Activated T-helper 1 cell treated with Interleukin-2 at 50 U/mL for 16 hours (primary cell): ENCODE data around the gene CCDC92B.
"Not testable (repeated sequence)": the region's sequence is repeated elsewhere in the genome, so short reads cannot be mapped to it uniquely, and the experiment has no call there.

ENCODE experiments used
- DNase-seq: peaks from one replicate; pipeline ENCODE4 v3.0.0-alpha.2; 2020; ENCODE audit warnings: low read depth

CCDC92B gene

DNA sequence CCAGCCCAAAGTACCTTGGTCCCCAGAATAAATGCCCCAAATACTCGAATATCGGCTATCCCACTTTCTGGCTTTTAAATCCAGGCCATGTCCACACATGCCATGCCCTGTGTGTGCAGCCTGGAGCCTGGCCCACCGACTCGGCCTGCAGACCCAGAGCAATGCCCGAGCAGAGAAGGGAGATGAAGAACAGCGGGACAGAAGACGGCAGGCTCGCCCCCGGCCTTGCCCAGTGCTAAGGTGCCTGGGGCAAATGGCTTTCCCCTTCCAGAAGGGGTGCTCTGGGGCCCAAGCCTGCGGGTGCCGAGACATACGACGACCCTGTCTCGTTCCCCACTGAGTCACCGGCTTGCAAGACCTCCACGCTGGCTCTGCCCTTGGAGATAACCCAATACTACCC is 45.8 kb downstream of the CCDC92B start:
- no peak for DNase-seq

DNA sequence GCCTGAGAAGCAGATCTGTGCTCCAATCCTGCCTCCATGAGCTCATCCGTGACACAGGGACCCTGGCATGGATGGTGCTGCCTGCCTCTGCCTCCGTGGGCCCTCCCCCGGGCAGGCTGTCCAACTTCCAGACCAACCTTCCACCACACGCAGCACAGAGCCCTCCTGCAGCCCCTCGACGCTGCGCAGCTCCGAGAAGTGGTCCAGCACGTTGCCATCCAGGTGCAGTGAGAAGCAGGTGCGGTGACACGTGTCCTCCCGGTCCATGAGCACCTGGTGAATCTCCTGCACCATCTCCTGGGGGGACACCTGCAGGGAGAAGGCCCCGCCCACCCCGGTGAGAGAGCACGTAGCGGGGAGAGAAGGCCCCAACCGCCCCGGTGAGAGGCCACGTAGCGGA is 46.3 kb downstream of the CCDC92B start:
- DNase-seq, result no peak

DNA sequence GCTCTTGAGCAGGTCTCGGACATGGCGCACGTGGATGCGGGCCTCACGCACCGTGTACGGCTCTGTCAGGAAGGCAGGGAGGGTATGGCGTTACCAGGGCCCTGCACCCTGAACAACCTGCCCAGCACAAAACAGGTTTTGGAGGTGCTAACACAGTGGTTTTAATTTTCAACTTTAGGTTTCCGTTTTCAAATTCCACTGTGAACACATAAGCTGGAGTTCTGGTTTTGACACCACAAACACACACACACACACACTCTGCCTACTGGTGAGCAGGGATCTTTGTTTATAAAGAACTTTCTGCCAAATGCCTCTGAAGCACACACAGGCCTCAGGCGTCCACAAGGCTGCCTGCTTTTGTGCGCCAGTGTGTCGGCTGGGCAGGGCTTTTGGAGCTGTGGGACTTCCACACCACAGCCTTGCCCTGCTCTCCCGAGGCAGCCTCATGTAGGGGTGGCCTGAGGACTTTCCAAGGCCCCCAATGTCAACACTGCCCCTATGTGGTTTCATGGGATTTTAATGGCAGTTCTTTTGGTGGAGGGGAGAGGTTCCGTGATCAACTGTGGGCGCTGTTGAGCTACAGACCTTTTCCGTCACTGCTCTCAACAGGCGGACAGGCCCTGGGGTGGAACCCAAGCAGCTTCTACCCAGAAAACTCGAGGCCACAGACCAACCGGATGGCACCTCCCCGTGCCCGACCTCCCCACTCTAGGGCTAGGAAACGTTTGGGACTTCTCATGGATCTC is 47.3 kb downstream of the CCDC92B start:
- no peak for DNase-seq

GRCh38 chr17:2701161-2701995 is 48.1 kb downstream of the CCDC92B start:
- DNase-seq, result no peak

DNA sequence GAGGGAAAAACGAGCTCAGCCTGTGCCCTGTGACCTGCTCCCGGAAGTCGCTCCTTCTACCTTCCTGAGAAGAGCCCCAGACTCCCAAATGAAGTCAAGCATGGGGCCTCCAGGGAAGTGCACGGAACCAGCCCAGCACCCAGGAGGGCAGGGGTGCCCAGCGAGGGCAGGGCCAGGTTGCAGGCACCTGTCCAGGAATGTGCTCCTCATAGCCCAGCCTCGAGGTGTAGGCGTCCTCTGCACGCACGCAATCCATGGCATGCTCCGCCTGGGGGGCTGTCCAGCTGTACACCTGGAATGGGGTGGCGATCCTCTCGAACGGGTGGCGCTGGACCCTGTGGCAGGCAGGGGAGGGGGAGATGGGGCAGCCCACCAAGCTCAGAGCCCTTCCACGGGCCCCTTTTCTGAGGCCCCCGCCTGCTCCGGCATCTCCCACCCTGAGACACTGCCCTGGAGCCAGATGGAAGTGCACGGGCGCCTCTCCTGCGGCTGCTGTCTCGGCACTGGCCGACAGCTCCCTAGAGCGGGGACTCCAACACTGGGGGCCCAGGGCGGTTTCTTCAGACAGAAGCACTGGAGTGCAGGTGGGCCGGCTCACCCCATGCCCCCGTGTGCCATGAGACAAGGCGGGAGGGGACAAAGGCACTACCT is 48.8 kb downstream of the CCDC92B start:
- DNase-seq, result no peak

- no peak for DNase-seq
Observed at GRCh38 chr17:2700030-2700490, 49.4 kb downstream of the CCDC92B start.

DNA sequence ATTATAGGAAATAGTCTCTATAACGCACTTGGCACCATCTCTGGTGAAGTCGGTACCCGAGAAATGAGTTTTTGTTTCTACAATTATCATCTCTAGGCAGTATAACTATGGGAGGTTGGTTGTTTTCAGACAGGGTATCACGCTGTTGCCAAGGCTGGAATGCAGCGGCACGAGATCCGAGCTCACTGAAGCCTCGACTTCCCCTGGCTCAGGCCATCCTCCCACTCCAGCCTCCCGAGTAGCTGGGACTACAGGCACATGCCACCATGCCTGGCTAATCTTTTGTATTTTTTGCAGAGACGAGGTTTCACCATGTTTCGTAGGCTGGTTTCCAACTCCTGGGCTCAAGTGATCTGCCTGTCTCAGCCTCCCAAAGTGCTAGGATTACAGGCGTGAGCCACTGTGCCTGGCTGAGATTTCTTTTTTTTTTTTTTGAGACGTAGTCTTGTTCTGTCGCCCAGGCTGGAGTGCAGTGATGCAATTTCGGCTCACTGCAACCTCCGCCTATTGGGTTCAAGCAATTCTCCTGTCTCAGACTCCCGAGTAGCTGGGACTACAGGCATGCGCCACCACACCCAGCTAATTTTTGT is 50.1 kb downstream of the CCDC92B start:
- not testable (repeated sequence) for DNase-seq

DNA sequence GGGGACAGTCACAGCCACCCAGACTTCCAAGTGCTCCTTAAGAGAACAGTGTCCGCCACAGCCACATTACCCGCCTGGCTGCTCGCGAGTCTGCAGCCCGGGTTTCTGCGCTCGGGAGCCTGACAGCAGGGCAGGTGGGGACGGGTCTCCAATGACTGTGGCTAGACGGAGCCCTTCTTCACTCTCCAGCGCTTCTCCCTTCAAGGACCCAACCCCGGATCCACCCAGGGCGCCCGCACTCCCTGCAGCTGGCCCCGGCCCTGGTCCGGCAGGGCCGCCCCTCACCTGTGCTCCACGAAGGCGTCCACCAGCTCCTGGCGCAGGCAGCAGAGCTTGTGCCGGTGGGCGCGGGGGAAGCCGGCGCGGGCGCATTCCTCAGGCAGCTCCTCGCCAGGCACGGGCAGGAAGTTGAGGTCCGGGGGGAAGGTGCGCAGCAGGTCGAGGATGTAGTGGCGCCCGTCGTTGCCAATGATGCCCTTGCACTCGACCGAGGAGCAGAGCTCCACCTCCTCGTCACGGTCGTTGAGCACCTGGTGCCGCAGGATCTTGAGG is 51.8 kb downstream of the CCDC92B start:
- DNase-seq, result no peak

DNA sequence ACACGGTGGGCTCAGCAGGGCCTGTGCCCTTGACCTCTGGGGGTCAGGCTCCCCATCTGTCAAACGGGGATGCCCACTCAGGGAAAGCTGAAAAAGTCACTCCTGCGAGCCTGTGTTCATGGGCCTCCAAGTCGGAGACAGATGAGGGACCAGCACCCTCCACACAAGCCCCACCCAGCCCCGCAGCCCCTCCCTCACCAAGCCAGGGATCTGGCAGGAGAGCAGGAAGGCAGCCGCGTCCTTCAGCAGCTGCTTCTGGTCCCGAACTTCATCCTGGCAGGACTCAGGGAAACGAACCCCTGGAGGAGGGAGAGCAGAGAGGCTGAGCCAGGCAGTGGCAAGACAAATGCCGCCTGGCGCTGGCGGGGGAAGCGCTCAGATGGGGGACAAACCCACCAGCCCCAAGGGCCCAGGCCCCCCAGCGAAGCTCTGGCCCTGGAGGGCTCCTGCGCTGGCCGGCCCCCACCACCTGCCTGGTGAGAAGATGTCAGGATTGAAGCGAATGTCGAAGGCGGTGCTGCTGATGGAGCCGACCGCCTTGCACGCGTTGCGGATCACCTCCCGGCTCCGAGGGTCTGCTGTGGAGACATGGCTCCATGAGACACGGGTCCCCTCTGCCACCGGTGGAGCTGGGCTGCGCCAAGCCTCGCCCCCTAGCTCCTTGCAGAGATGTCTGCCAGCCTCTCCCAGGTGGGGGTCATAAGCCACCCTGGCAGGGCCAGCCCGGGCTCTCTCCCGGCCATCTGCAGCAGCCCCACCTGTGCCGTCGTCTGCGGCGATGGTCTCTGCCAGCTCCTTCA is 53.3 kb downstream of the CCDC92B start:
- no peak for DNase-seq

DNA sequence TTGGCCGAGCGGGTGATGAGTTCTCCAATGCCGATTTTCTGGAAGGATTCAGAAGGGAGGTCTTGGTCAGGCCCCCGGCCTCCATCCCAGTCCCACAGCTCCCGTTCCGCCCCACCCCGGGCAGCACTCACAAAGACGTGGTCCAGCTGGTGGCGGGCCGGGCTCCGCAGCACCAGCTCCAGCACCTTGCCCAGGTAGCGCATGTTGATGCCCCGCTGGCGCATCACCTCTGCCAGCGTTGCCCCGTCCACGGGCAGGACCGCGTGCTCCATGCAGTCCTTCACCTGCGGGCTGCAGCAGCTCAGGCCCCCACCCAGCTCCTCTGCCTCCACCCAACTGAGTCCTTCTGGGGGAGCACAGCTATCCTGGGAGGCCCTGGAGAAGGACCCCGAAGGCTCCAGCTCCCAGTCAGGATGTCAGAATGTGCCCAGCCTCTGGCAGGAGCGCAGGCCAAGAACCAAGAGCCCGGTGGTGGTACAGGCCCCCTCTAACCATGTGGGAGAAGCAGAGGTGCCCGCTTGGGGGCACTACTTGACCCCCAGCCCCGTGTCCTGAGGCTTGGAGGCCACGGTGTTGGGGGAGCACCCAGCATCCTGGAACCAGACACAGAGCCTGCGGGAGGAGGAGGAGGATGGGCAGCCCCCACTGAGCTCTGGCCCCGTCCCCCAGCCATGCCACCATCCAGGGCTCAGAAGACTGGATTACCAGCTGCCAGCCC is 54.0 kb downstream of the CCDC92B start:
- DNase-seq, result no peak

DNA sequence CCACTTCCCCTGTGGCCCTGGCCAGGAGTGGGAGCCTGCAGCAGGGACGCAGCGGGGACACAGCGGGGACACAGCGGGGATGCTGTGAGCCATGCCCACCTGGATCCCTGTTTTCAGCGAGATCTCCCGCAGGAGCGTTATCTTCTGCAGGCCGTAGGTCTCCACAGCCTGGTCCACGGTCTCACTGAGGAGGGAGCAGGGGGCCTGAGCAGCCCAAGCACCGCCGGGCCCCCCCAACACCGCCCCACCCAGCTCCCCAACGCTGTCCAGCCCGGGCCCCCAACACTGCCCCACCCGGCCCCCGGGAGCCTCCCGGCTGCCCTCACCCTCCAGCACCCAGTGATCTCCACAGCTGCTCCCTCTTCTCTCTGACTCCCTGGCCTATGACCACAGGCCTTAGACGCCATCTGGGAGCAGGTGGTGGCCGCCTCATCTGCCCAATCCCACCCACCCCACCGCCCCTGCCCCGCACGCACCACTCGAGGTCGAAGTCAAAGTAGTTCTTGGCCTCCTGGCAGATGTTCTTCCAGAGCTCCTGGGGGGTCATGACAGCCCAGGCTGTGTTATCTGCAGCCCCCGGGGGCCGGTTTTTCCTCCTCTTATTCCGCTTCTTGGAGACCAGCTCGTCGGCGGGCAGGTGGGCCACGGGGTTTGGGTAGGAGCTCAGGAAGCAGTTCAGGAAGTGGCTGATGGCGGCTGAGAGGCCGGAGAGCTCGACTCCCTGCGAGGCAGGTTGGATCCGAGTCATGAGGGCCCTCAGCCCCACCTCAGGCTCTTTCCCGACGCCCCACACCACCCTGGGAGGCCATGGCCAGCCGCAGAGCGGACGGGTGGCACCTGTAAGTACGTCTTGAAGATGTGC is 54.8 kb downstream of the CCDC92B start:
- DNase-seq, result no peak

GRCh38 chr17:2693561-2694380 is 55.7 kb downstream of the CCDC92B start:
- no peak for DNase-seq

- DNase-seq, result no peak
Observed at GRCh38 chr17:2692781-2693135, 56.7 kb downstream of the CCDC92B start.

DNA sequence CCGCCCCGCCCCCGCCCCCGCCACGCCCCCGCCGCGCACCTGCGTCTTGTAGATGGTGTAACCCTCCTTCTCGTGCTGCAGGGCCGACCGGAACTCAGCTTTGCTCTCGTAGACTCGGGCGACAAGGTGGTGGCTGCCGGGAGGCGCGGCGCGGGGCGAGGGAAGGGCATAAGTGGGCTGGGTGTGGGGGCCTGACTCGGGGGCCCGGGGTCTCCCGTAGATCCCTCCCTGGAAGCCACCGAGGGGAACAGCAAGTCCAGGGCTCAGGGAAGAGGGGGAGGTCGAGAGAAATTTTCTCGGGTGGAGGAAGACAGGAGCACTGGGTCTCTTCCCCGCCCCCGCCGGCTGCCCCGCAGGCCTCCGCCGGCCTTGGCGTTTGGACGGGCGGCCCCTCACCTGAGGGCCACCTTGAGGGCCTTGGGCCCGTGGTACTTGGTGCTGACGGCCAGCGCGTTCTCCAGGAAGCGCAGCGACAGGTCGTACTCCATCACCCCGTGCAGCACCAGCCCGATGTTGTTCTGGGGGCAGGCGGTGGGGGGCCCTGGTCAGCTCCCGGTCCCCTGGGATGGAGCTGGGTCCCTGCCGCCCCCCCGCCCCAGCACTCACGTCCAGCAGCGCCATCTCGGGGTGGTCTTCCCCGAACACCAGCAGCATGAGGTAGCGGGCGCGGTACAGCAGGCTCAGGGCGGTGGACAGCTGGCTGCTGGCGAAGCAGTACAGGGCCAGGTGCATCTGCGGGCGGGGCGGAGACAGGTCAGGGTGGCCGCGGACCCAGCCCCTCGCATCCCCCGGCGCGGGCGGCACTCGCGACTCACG is 57.3 kb downstream of the CCDC92B start:
- no peak for DNase-seq

DNA sequence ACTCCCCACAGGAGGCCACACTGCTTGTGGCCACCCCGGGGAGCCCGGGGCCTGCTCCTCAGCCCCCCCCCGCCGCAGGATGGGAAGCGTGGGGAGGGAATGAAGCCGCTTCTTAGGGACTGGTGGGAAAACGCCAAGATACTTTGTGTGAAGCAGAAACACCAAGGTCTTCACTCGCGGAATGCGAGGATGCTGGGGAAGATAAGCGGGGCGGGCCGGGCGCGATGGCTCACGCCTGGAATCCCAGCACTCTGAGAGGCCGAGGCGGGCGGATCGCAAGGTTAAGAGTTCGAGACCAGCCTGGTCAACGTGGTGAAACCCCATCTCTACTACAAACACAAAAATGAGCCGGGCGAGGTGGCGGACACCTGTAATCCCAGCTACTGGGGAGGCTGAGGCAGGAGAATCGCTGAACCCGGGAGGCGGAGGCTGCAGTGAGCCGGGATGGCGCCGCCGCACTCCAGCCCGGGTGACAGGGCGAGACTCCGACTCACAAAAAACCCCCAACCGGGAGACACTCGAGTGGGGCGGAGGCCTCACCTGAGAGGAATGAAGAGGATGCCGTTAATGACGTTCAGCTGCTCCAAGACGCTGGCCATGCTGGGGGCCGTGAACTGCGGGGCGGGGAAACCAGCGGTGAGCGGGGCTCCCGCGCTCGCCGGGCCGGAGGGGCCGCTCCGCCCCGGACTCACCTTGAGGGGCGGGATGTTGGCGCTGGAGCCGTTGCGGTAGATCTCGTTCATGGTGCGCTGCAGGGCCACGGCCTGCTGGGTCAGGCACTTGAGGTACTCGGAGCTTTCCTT is 58.2 kb downstream of the CCDC92B start:
- DNase-seq, result no peak

DNA sequence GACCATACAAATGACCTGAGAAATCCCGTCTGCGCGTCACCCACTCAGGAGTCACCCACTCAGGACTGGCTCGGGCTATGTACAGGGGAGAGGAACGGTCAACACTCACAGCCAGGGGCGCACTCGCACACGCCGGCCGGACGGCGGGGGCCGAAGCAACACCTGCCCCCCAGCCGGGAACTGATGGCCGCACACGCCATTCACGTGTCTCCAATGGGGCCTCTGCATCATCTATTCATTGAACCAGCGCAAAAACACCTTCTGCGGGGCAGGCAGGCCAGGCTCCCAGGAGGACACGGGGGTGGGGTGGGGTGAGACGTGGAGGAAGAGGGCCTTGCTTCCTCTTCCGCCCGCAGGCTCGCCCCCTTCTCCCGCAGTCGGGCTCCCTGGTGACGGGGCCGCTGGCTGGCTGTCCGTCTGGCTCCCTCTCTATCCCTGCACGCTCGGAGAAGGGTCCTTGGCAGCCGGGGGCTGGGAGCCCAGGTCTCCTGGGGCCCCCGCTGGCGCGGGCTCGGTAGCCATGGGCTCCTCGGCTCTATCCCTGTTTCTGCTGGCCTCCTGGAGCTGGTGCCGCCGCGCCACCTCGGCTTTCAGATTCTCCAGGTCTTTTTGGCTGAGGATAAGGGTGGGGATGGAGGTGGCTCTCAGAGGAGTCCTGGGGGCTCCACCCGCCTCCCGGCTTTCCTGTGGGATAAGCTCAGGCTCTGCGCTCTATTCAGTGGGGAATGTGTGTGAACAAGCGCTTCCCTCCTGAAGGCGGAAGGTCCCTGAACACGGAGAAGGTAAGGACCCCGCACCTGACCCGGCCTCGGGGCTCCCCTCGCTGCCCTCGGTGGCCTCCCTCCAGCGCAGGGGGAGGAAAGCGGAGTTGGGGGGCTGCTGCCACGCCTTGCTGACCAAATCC is 59.0 kb downstream of the CCDC92B start:
- no peak for DNase-seq
